NCI-H2029 treated with DMSO at 0.1 percent for 48 hours (cell line): ENCODE data around the gene UBTD1.
"Not testable (repeated sequence)": the region's sequence is repeated elsewhere in the genome, so short reads cannot be mapped to it uniquely, and the experiment has no call there.

Experiments
- DNase-seq: peaks from one replicate; lab custom pipeline; 2025; lab: John Stamatoyannopoulos, UW

The UBTD1 gene

GRCh38 chr10:97515271-97515978, 16.7 kb downstream of the UBTD1 start:
- DNase-seq: no peak

- no peak for DNase-seq
Measured at GRCh38 chr10:97517096-97517750, 18.5 kb downstream of the UBTD1 start.

- DNase-seq: no peak
Measured at GRCh38 chr10:97517778-97518300, 19.1 kb downstream of the UBTD1 start.

- no peak for DNase-seq
Measured at GRCh38 chr10:97518301-97519043, 19.7 kb downstream of the UBTD1 start.

- DNase-seq: no peak
Measured at GRCh38 chr10:97519342-97519741, 20.6 kb downstream of the UBTD1 start.

GRCh38 chr10:97520520-97520919, 21.8 kb downstream of the UBTD1 start:
- DNase-seq: no peak

GRCh38 chr10:97520978-97521761, 22.4 kb downstream of the UBTD1 start:
- DNase-seq: no peak

GRCh38 chr10:97522071-97522470, 23.3 kb downstream of the UBTD1 start:
- DNase-seq: no peak

GRCh38 chr10:97522937-97523336, 24.2 kb downstream of the UBTD1 start:
- no peak for DNase-seq

GRCh38 chr10:97525086-97525485, 26.4 kb downstream of the UBTD1 start:
- DNase-seq: no peak

- no peak for DNase-seq
Measured at GRCh38 chr10:97525683-97526110, 27.0 kb downstream of the UBTD1 start.

- DNase-seq: not testable (repeated sequence)
Measured at GRCh38 chr10:97528876-97529275, 30.2 kb downstream of the UBTD1 start.

GRCh38 chr10:97529685-97530465, 31.2 kb downstream of the UBTD1 start:
- no peak for DNase-seq

GRCh38 chr10:97531401-97531986, 32.8 kb downstream of the UBTD1 start:
- DNase-seq: no peak

- DNase-seq: no peak
Measured at GRCh38 chr10:97532935-97533671, 34.4 kb downstream of the UBTD1 start.

- DNase-seq: no peak
Measured at GRCh38 chr10:97533888-97534287, 35.2 kb downstream of the UBTD1 start.

GRCh38 chr10:97534746-97535367, 36.1 kb downstream of the UBTD1 start:
- no peak for DNase-seq

GRCh38 chr10:97537186-97537869, 38.6 kb downstream of the UBTD1 start:
- DNase-seq: no peak

- no peak for DNase-seq
Measured at GRCh38 chr10:97538411-97538810, 39.7 kb downstream of the UBTD1 start.
